Measurements from ENCODE around the gene PEX7.
"Not testable (repeated sequence)": the region's sequence is repeated elsewhere in the genome, so short reads cannot be mapped to it uniquely, and the experiment has no call there.

The PEX7 gene, protein sequence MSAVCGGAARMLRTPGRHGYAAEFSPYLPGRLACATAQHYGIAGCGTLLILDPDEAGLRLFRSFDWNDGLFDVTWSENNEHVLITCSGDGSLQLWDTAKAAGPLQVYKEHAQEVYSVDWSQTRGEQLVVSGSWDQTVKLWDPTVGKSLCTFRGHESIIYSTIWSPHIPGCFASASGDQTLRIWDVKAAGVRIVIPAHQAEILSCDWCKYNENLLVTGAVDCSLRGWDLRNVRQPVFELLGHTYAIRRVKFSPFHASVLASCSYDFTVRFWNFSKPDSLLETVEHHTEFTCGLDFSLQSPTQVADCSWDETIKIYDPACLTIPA

DNA sequence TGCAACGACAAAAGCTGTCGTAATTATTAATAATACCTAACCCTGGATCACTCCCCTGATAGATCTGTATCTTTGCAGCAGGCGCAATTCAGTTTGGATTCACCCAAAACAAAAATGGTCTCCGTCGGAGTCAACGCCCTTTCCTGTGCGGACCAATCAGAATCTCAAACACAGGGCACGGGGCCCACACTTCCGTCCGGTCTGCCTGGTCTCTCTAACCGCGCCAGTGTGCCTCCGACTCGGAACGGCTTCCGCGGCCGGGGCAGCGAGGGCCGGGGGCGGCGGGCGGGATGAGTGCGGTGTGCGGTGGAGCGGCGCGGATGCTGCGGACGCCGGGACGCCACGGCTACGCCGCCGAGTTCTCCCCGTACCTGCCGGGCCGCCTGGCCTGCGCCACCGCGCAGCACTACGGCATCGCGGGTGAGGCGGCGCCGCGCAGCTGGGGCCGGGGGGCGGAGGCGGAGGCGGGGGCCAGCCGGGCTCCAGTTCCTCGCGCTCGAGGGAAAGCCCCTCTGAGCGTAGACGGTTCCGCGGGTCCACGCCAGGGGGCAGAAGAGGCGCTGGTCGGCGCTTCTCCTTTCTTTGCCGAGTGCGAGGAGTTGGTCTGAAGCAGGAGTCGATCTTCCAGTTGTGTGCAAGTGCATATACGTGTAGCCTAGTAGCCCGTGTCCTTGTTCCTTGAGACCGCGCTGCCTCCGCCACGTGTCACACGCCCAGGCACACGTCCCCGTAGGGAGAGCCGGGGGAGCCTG lies at the start of gene PEX7:
PEX7 (plus strand) TSS at position 217 of the 752 bp plus-strand sequence; CDS start at position 291, 74 bp downstream.
- DNase-seq, result peak; percentile 95

DNA sequence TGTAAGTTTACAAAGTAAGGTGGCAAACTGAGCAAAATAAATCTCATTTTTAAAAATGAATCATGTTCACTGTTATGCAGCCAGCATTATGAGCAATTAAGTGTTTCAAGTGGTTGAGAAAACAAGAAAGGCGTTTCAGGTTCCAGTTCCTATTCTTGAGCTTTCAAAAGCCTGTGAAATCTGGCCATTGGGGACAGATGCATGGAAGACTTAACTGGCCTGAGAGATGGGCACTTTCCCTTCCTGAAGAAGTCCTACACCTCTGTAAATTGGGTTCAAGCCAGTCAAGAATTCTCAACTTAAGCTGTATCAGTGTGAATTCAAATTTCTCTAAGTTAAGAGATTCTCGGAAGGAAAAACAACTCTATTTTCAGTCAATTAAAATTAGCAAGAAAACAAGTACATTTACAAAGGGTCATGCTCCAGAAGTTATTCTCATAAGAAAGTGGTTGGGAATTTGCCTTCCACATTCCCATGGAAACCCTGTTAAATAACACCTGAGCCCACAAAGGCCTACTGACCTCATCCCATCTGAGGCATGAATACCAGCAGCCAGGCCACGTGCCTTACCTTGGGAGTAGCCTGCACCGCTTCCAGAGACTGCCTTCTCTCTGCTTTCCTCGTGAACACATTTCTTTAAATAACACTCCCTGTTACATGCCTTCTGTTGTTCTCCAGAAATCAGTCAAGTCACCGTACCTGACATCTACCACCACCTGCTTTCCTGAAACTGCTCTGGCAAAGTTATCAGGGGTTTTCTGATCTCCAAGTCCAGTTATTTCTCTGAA lies 49.5 kb upstream of the PEX7 start:
- peak; percentile 67 for DNase-seq

DNA sequence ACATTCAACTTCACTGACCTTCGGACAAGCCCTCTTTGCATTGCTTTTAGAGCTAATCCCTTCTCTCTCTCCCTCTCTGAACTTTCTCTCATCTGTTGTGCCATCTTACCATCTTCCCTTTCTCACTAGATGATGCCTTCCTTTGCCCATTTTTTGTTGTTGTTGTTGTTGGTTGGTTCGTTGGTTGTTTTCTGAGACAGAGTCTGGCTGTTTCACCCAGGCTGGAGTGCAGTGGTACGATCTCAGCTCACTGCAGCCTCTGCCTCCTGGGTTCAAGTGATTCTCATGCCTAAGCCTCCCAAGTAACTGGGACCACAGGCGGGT lies 49.0 kb upstream of the PEX7 start:
- DNase-seq, result no peak

DNA sequence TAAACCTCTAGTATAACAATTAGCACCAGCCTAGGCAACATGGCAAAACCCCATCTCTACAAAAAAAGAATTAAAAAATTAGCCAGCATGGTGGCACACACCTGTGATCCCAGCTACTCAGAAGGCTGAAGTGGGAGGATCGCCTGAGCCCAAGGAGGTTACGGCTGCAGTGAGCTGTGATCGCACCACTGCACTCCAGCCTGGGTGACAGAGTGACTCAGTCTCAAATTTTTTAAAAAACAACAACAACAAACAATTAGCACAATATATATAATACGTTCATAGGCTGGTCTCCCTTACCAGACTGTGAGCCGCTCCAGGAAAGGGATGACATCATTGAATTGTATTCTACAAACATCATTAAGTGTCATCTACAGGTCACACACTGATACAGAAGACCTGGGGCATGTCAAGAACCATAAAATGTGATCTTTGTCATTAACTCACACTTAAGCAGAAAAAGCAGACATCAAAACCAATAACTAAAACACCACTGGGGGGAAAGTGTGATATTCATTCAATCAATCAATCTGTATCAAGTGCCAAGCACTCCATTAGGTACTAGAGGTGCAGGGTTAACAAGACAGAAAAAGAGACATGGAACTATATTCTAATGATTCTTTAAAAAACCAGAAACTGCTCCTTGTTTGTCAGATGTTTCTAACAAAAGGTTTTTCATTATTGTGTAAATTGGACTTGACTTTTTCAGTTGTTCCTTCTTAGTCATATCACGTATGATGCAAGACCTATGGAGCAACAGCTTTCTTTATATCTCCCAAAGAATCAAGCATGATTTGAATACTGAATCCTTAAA lies 48.0 kb upstream of the PEX7 start:
- DNase-seq, result no peak

DNA sequence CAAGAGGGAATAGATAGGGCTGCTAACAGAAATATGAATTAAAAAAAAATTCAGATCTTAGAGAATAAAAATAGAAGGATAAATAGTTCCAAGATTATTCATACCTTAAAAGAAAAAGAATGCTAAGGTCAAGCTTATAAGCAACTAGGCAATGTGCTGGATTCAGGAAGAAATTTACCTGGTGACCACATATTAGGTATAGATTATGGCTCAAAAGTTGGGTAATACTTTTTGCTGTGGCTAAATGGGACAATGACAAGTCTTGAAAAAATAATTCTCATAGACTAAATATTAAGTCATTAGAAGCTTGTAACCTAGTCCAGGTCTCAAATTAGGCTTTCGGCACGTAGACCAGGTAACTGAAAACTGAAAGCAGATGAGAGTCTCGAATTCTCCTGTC lies 47.3 kb upstream of the PEX7 start:
- DNase-seq, result no peak

DNA sequence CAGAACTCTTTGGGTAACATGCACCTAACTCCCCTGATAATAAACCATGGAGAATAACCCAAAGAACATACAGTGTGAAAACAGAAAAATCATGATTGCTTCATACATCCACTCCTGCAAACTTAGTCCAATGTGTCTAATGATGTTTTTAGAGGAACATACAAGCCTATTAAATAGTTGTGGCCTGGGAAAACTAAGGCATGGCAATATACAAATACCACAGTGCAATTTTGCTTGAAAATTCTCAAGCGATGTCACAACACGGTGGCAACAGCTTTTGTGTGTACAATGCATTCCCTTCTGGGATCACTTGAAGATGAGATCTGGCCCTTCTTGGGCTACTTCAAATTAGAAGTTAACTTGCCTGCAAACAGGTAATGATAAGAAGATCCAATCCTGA lies 46.8 kb upstream of the PEX7 start:
- no peak for DNase-seq

DNA sequence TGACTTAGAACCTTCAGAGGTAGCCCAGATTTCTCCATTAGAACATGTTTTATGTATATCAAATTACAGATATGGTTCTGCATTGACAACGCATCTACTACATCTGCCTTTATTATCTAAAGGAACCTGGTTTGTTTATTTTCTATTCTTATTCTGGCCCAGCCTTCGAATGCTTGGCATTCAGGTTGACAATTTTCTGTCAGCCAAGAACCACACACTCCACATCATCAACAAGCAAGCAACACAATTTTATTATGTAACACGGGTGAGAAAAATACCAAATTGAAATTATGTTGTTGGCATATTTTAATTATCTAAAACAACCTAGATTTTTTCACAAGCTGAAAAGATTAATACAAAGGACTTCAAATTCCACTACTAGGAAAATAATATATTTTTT lies 44.7 kb upstream of the PEX7 start:
- DNase-seq, result no peak

DNA sequence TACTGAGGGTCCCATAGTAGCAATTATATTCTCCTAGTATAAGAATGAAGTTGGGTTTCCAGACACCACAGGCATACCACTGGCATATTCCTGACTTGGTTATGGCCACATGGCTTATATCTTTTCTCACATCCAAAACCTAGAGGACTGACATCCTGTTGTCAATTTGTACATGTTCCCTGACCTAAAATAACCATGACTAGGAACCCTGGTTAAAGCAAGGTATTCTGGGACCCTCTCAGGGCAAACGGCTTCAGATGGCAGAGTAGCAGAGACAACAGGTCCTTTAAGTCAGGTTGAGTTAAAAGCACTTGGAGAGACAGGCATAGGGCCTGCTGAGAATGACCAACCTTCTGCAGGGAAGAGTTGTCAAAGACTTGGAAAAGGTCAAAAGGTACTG lies 42.7 kb upstream of the PEX7 start:
- DNase-seq, result no peak

DNA sequence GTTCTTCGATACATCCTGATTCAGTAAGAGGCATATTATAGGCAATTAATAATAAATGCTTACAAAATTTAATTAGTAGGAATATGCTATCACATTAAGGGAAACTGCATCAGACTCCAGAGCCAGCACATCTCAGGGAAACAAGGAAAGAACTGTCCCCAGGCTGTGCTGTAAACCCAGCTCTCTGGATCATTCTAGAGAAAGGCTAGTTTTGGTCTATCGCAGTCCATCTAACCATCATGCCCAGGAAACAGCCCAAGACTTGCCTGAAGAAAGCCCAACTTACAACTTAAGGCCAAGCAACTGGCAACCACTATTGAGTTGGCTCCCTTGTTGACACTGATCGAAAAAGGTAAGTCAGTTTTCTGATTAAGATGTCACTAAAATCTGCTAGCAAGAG lies 41.4 kb upstream of the PEX7 start:
- no peak for DNase-seq

DNA sequence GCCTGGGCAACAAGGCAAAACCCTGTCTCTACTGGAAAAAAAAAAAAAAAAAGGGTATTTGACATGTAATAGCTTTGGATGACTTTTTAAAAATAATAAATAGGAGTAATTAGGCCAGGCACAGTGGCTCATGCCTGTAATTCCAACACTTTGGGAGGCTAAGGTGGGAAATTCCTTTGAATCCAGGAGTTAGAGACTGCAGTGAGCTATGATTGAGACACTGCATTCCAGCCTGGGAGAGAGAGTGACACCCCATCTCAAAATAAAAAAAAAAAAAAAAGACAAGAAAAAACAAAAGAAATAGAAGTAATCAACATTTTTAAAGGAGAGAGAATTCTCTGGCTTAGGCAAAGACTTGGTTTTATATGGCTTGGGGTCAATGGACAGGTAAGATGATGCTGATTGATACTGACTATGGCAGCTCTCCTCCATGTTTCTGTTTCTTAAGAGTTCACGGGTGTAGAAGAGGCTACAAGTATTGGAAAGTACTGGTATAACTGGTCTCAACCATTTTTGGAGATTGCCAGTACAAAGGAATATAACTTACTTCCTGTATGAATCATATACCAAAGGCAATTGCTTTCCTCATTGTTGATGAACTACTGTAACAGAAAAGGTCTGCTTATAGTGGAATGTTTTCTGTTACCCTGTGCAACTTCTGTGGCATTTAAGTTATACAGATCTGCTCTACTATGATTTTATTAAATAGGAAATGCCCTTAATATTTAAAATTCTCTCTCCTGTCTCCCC lies 40.2 kb upstream of the PEX7 start:
- DNase-seq, result no peak

DNA sequence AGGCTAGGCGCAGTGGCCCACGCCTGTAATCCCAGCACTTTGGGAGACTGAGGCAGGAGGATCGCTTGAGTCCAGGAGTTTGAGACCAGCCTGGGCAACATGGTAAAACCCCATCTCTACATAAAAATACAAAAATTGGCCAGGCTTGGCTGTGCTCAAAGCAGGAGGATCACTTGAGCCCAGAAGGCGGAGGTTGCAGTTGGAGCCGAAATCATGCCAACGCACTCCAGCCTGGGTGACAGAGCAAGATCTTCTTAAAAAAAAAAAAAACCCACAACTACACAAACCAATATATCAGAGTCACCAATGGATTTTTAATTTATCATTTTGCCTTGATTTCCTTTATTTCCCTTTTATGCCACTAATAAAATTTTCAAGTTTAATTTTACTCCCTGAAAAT lies 39.4 kb upstream of the PEX7 start:
- no peak for DNase-seq

DNA sequence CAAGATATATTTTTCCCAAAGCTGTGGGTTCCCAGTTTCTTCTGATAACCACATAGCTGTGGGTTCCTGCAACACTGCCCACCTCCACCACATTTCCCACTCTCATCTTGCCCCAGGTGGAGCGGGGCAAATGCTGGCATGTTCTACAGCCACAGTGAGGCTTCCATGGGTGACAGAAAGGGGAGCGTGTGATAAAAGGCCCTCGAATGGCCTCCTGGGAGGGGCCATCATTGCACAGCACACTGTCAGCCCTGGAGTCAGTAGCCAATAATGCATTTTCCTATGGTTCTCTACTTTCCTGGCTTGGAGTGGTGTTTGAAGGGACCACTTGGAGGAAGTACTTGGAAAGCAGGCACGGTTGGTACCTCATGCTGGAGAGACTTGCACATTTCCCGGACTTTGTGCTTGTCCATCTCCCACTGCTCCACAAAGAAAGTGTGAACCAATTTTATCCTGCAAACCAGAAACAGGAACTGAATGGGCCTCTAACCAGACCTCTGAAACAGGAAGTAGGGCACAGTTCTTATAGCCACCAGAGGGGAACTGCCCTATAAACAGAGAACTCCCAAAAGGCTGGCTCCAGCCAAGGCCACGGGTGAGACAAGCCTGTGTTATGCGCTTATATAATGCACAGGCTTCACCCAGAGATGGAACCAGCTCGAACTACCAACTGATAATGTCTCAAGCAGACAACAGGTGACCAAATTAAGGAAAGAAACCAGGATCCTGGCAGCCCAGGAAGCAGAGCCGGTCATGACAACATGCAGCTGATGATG lies 38.7 kb upstream of the PEX7 start:
- DNase-seq, result no peak

DNA sequence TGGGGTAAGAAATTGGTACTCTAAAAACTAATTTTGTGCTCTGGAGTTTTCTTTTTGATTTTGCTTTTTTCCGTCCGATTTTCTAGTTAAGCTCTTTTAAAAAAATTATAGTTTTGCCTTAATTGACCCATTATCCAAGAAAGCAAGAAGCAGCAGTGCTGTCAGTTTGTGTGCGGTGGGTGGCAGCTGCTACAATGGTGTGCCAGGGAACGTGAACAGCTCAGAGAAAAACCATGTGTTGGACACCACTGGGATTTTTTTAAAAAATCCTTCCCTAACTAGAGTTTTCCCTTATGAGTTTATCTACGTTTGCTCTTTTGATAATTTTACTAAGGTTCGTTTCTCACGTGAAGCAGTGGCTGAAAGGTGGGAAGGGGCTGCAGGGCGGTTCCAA lies 38.1 kb upstream of the PEX7 start:
- DNase-seq, result no peak

DNA sequence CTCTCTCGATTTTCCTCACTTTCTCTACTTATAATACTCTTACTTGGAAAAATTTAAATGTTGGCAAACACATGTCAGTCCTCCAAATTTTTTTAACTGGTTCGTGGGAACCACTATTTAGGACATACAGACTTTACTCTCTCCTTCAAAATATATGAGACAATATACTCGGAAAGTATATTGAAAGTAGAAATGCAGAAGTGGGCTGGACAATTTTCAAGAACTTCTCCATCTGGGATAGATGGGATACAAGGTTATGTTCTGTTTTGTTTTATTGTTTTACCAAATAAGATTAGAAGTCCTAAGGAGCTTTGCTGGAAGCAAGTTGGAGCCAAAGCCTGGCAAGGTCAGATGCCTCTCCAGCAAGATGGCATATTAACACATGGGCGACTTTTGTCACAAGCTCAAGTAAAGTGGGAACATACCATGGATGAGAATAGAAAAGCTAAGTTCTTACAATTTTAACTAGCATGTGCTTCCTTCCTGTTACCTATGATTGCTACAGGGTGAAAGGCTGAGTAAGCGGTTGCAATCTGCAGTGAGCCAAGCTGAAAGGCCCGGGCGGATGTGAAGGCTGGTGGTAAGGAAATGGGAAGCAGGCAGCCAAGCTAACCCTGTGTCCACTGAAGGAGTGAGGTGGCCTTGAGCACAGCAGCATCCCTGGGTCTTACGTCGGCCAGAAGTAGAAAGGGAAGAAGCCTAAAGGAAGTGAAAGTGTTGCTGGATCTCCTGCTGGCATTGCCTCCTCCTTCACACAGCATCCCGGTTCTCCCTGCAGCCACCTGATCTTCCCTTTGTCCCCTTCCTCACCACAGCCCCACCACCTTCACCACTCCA lies 37.3 kb upstream of the PEX7 start:
- no peak for DNase-seq

DNA sequence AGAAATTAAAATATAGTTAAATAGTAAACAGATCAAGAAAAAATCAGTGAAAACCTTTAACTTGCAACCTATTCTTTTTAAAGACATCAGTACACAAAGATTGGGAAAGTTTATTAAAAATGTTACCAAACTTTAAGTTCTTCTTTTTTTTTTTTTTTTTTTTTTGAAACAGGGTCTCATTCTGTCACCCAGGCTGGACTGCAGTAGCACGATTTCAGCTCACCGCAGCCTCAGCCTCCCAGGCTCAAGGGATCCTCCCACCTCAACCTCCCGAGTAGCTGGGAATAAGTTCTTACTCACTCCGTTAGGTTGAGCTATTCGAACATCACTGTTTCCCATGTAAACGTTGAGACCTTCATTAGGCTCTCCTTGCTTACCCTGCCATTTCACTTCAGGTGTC lies 35.7 kb upstream of the PEX7 start:
- DNase-seq, result no peak

DNA sequence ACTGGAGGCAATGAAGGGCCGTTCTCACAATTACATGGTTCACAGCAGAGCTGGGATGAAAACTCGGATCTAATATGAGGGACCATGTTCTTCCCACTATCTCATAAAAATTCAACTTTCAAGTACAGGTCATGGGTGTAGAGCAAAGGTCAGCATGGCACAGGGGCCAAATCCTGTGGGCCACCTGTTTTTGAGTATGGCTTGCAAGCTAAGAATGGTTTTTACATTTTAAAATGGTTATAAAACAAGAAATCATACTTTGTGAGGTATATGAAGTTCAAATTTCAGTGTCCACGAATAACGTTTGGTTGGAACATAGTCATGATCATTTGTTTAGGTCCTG lies 34.7 kb upstream of the PEX7 start:
- no peak for DNase-seq

DNA sequence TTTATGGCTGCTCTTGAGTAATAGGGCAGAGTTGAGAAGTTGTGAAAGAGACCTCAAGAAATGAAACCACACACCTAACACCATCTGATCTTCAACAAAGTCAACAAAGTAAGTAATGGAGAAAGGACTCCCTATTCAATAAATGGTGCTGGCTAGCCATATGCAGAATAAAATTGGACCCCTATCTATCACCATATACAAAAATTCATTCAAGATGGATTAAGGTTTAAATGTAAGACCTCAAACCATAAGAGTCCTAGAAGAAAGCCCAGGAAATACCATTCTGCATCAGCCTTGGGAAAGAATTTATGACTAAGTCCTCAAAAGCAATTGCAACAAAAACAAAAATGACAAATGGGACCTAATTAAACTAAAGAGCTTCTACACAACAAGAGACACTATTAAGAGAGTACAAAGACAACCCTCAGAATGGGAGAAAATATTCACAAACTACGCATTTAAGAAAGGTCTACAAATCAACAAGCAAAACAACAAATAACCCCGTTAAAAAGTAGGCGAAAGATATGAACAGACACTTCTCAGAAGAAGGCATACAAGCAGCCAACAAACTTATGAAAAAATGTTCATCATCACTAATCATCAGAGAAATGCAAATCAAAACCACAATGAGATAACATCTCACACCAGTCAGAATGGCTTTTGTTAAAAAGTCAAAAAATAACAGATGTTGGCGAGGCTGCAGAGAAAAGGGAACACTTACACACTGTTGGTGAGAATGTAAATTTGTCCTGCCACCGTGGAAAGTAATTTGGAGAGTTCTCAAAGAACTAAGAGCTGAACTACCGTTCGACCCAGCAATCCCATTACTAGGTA lies 34.1 kb upstream of the PEX7 start:
- DNase-seq, result no peak

DNA sequence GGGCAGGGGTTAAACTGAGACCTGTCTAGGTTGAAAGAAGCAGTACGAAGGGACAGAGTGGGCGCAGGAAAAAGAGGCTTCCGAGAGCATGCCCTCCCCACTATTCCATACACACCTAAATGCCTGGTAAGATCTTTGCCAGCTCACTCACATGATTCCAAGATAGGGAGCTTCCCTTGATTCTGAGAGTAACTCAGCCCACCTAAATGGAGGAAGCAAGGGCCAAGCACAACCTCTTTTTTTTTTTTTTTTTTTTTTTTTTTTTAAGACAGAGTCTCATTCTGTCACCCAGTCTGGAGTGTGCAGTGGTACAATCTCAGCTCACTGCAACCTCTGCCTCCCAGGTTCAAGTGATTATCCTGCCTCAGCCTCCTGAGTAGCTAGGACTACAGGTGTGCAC lies 33.0 kb upstream of the PEX7 start:
- not testable (repeated sequence) for DNase-seq

DNA sequence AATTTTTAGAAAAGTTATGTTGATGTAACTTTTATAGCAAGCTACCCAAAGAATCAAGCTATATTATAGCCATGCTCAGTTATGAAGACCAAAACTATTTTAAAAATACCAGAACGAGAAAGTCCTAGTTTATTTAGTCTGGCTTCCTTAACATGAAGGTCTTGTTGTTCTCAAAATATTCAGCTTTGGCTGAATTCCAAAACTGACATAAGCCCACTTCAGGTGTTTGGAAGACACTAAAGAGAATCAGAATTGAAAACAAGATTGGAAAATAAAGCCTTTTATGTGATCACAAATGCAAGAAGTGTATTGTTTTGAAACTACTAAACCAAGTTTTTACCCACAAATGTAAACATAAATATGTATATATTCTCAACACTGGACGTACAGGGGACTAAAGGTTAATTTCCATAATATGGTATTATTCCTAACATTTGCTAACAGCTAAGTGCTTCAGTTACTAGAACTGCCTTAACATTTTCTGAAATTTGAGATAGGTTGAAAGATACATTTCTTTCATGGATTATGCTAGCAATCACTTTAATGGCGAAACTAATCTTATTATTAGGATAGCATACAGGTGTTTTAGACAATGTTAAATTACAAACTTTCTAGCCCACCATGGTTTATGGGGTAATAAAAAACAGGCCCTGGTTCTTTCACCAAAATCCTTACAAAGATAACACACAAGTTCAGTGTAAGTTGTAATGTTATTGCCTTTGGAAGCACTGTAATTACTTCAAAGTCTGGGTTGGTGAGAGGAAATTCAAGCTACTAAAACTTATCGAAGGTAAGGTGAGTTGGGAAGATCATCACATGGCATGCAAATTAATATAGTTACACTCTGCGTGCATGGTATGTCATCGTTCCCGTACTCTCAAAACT lies 31.7 kb upstream of the PEX7 start:
- no peak for DNase-seq

Measured in islet precursor cell (in vitro differentiated cells).